ENCODE measurements around the gene PTTG1IP. TPM values are rescaled to one million over a fixed set of nuclear protein-coding genes. Genes with fewer than 3 reads are reported as not detected.

The PTTG1IP gene
- total RNA-seq, 1 donor from 2014 or later, result 72.2 TPM

- FAIRE-seq, result no peak
- no peak for DNase-seq (ENCODE audit: low spot score in 2 of 2)
These were observed 24.6 kb upstream of the PTTG1IP start for GRCh38 chr21:44898011-44898488.

GRCh38 chr21:44897326-44898010, 24.0 kb upstream of the PTTG1IP start:
- FAIRE-seq (no peak), DNase-seq (ENCODE audit: low spot score in 2 of 2) (no peak)

- FAIRE-seq (no peak), DNase-seq (ENCODE audit: low spot score in 2 of 2) (no peak)
These were observed 23.2 kb upstream of the PTTG1IP start for GRCh38 chr21:44896561-44897286.

GRCh38 chr21:44895859-44896258, 22.4 kb upstream of the PTTG1IP start:
- DNase-seq (ENCODE audit: low spot score in 2 of 2) (no peak), FAIRE-seq (no peak)

GRCh38 chr21:44894687-44895302, 21.3 kb upstream of the PTTG1IP start:
- DNase-seq (ENCODE audit: low spot score in 2 of 2) (no peak), FAIRE-seq (no peak)

GRCh38 chr21:44893948-44894656, 20.6 kb upstream of the PTTG1IP start:
- no peak for FAIRE-seq
- DNase-seq (ENCODE audit: low spot score in 2 of 2), result no peak

- FAIRE-seq (no peak), DNase-seq (ENCODE audit: low spot score in 2 of 2) (no peak)
These were observed 19.7 kb upstream of the PTTG1IP start for GRCh38 chr21:44893278-44893556.

- no peak for FAIRE-seq
- DNase-seq (ENCODE audit: low spot score in 2 of 2), result peak in 1 of 2 donors; percentile 62
These were observed 19.2 kb upstream of the PTTG1IP start for GRCh38 chr21:44892536-44893277.

GRCh38 chr21:44892095-44892494, 18.6 kb upstream of the PTTG1IP start:
- DNase-seq (ENCODE audit: low spot score in 2 of 2) (no peak), FAIRE-seq (no peak)

- FAIRE-seq (no peak), DNase-seq (ENCODE audit: low spot score in 2 of 2) (no peak)
These were observed 18.1 kb upstream of the PTTG1IP start for GRCh38 chr21:44891631-44892031.

GRCh38 chr21:44890961-44891541, 17.6 kb upstream of the PTTG1IP start:
- DNase-seq (ENCODE audit: low spot score in 2 of 2) (no peak), FAIRE-seq (no peak)

- FAIRE-seq, result no peak
- no peak for DNase-seq (ENCODE audit: low spot score in 2 of 2)
These were observed 16.9 kb upstream of the PTTG1IP start for GRCh38 chr21:44890338-44890931.

- DNase-seq (ENCODE audit: low spot score in 2 of 2) (no peak), FAIRE-seq (no peak)
These were observed 16.3 kb upstream of the PTTG1IP start for GRCh38 chr21:44889625-44890337.

- DNase-seq (ENCODE audit: low spot score in 2 of 2) (no peak), FAIRE-seq (no peak)
These were observed 15.4 kb upstream of the PTTG1IP start for GRCh38 chr21:44888581-44889550.

GRCh38 chr21:44887807-44888580, 14.5 kb upstream of the PTTG1IP start:
- FAIRE-seq (no peak), DNase-seq (ENCODE audit: low spot score in 2 of 2) (no peak)

- FAIRE-seq (no peak), DNase-seq (ENCODE audit: low spot score in 2 of 2) (no peak)
These were observed 13.8 kb upstream of the PTTG1IP start for GRCh38 chr21:44887126-44887806.
